H1 (cell line): ENCODE data around the gene BCAS3. TPM values are rescaled to one million over a fixed set of nuclear protein-coding genes. Genes with fewer than 3 reads are reported as not detected.

Experiments
- GTF2F1 ChIP-seq: IDR thresholded peaks from 2 replicates; pipeline ENCODE4 v1.6.1; 2012; ENCODE audit warnings: low read depth, low read length, improper control_type of control experiment, borderline replicate concordance
- SIN3A ChIP-seq, 2 experiments: IDR thresholded peaks in 1 of 2; conservative IDR thresholded peaks in 1 of 2; 2 replicates each; pipeline ENCODE4 v1.6.1; 2011 to 2012; ENCODE audit warnings: low read length in 2 of 2, improper control_type of control experiment in 1 of 2, low read depth in 1 of 2, mild to moderate bottlenecking in 1 of 2
- TAF7 ChIP-seq: optimal IDR thresholded peaks from 2 replicates; pipeline ENCODE3; 2011; ENCODE audit warnings: low read depth, mild to moderate bottlenecking, inconsistent platforms, low read length, moderate library complexity, borderline replicate concordance
- polyA plus RNA-seq, 7 experiments: library from polyadenylated mRNA; depleted of rRNA in 3 of 7; stranded (reverse) in 5 of 7; unstranded in 2 of 7; fragments of >200 nt in 5 of 7; fragments of 200-250 nt in 2 of 7; gene quantifications; 1 replicate in 5 of 7; 2 replicates in 1 of 7; 4 replicates in 1 of 7; pipeline versions ENCODE4 v1.2.1 to v1.2.3, GENCODE V29; 2011 to 2013; ENCODE audit warnings: missing spikeins in 2 of 7, mixed read lengths in 2 of 7
- total RNA-seq: library from RNA; stranded (reverse); fragmentation: NEBNext Ultra II Directional; extraction: Animal tissue kit (Norgen Biotek cat#: 25700); gene quantifications from 2 replicates; pipeline ENCODE4 v1.2.1, GENCODE V29; 2021

BCAS3 gene
- total and polyA plus RNA-seq, 2 of the 8 experiments (the other 6 are each of a cell fraction or from before 2014, with no cell fraction given), result 9.9 to 13.3 TPM

GRCh38 chr17:61011251-61011650, 333.6 kb downstream of the BCAS3 start (continued):
- TF ChIP-seq SIN3A (conservative IDR thresholded peaks at IDR 0.05 in 1 of 2, IDR thresholded peaks at IDR 0.05 in 1 of 2; ENCODE audit: low read depth in 1 of 2, low read length in 2 of 2) (no peak), GTF2F1 (no peak), TAF7 (no peak)
